ENCODE results near the gene EMC1.
"Not testable (repeated sequence)": the region's sequence is repeated elsewhere in the genome, so short reads cannot be mapped to it uniquely, and the experiment has no call there.

DNA sequence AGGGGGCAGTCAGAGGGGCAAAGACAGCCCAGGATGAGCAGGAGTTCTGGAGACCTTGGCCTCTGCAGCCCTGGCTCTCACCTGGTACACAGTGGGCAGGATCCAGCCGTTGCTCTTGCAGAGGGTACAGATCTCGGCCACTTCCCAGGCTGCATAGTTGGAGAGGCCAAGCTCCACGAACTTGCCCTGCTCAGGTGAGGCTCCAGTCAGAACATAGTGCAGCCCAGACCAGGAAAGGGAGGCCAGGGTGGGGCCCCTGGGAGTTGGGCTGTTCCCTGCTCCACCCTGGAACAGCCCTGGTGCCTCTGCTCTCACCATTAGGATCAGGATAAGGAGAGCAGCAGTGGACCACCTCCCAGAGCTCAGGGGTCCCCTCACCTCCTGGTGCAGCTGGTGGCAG is 34.5 kb upstream of the EMC1 start:
- TF ChIP-seq, protein P1, sequence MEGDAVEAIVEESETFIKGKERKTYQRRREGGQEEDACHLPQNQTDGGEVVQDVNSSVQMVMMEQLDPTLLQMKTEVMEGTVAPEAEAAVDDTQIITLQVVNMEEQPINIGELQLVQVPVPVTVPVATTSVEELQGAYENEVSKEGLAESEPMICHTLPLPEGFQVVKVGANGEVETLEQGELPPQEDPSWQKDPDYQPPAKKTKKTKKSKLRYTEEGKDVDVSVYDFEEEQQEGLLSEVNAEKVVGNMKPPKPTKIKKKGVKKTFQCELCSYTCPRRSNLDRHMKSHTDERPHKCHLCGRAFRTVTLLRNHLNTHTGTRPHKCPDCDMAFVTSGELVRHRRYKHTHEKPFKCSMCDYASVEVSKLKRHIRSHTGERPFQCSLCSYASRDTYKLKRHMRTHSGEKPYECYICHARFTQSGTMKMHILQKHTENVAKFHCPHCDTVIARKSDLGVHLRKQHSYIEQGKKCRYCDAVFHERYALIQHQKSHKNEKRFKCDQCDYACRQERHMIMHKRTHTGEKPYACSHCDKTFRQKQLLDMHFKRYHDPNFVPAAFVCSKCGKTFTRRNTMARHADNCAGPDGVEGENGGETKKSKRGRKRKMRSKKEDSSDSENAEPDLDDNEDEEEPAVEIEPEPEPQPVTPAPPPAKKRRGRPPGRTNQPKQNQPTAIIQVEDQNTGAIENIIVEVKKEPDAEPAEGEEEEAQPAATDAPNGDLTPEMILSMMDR (IDR thresholded peaks at IDR 0.05), result not testable (repeated sequence)
- not testable (repeated sequence) for TF ChIP-seq POLR2A, POLR2AphosphoS5 (IDR thresholded peaks at IDR 0.05)
